Activated CD8-positive, alpha-beta memory T cell treated with anti-CD3 and anti-CD28 coated beads for 36 hours (primary cell): Measurements from ENCODE around the gene ABHD16B. TPM values are rescaled to one million over a fixed set of nuclear protein-coding genes. Genes with fewer than 3 reads are reported as not detected.

Experiments used
- CTCF ChIA-PET: fragments of 350-600 bp; sonication (Branson Sonifier 250); formaldehyde crosslinking; loops from one replicate; lab custom pipeline; 2021; ENCODE audit warnings: antibody characterized with exemption; lab: Charles Lee
- POLR2A ChIA-PET: fragments of 350-600 bp; sonication (Branson Sonifier 250); formaldehyde crosslinking; loops from one replicate; lab custom pipeline; 2021; ENCODE audit warnings: antibody characterized with exemption; lab: Charles Lee
- total RNA-seq, 2 experiments: library from RNA; stranded (reverse); gene quantifications; one replicate each; pipeline ENCODE4 v1.2.3, GENCODE V29; 2021

ABHD16B gene
- total RNA-seq, result under 1 TPM in 1 of 2 experiments, not detected in 1; 0.13 TPM

GRCh38 chr20:63861365-63861934 lies at the start of gene ABHD16B:
Gene ABHD16B (plus strand): TSS chr20:63861498. CDS start chr20:63861541, 43 bp downstream.
- POLR2A ChIA-PET, result no interaction called here
- CTCF ChIA-PET, result interaction anchor here (0.5 kb wide), 1 partner anchor 233 kb away, joined by 3 read pairs; no protein-coding TSS in a partner anchor

GRCh38 chr20:63814891-63815614 lies 46.2 kb upstream of the ABHD16B start:
- POLR2A ChIA-PET, result no interaction called here
- CTCF ChIA-PET, result no interaction called here

- ChIA-PET POLR2A (no interaction called here), CTCF (no interaction called here)
Measured at GRCh38 chr20:63815615-63816253, 45.6 kb upstream of the ABHD16B start.

- POLR2A ChIA-PET, result no interaction called here
- CTCF ChIA-PET, result interaction anchor here (1.3 kb wide), 1 partner anchor 10 kb away, joined by 3 read pairs; no protein-coding TSS in a partner anchor
Measured at GRCh38 chr20:63819224-63819921, 41.9 kb upstream of the ABHD16B start.

GRCh38 chr20:63821811-63822210 lies 39.5 kb upstream of the ABHD16B start:
- ChIA-PET CTCF (no interaction called here), POLR2A (no interaction called here)

GRCh38 chr20:63822276-63822696 lies 39.0 kb upstream of the ABHD16B start:
- POLR2A ChIA-PET, result no interaction called here
- CTCF ChIA-PET, result no interaction called here

- ChIA-PET POLR2A (no interaction called here), CTCF (no interaction called here)
Measured at GRCh38 chr20:63823691-63824311, 37.5 kb upstream of the ABHD16B start.

GRCh38 chr20:63825331-63826118 lies 35.8 kb upstream of the ABHD16B start:
- CTCF ChIA-PET, result no interaction called here
- POLR2A ChIA-PET, result no interaction called here

- ChIA-PET CTCF (no interaction called here), POLR2A (no interaction called here)
Measured at GRCh38 chr20:63826753-63827152, 34.5 kb upstream of the ABHD16B start.

- ChIA-PET POLR2A (no interaction called here), CTCF (no interaction called here)
Measured at GRCh38 chr20:63828124-63828523, 33.2 kb upstream of the ABHD16B start.

GRCh38 chr20:63828545-63828944 lies 32.8 kb upstream of the ABHD16B start:
- ChIA-PET CTCF (no interaction called here), POLR2A (no interaction called here)

- ChIA-PET POLR2A (no interaction called here), CTCF (no interaction called here)
Measured at GRCh38 chr20:63828951-63829350, 32.3 kb upstream of the ABHD16B start.

- POLR2A ChIA-PET, result no interaction called here
- CTCF ChIA-PET, result no interaction called here
Measured at GRCh38 chr20:63829603-63829944, 31.7 kb upstream of the ABHD16B start.

- POLR2A ChIA-PET, result no interaction called here
- CTCF ChIA-PET, result no interaction called here
Measured at GRCh38 chr20:63829945-63830835, 31.1 kb upstream of the ABHD16B start.

- POLR2A ChIA-PET, result no interaction called here
- CTCF ChIA-PET, result no interaction called here
Measured at GRCh38 chr20:63830841-63831588, 30.3 kb upstream of the ABHD16B start, which contains the start of gene ZBTB46. Gene ZBTB46 (minus strand): TSS chr20:63831264. CDS start chr20:63790757, 40,507 bp downstream.

GRCh38 chr20:63831646-63831992 lies 29.7 kb upstream of the ABHD16B start:
- CTCF ChIA-PET, result no interaction called here
- POLR2A ChIA-PET, result no interaction called here

GRCh38 chr20:63831993-63832686 lies 29.2 kb upstream of the ABHD16B start:
- ChIA-PET POLR2A (no interaction called here), CTCF (no interaction called here)
